Panc1 (cell line): ENCODE data around the gene RDH13. TPM values are rescaled to one million over a fixed set of nuclear protein-coding genes. Genes with fewer than 3 reads are reported as not detected.

Experiments
- ATAC-seq: fragments of 200-7000 bp; cut with Tn5 transposase; 2 replicates; pipeline ENCODE4 v1.9.1; 2020; ENCODE audit warnings: mild to moderate bottlenecking, moderate library complexity
- BruUV-seq: library from RNA; stranded (reverse); fragments of 400-500 nt; replicated peaks from 2 replicates; lab custom pipeline; 2021; lab: Mats Ljungman, UMichigan
- CTCF ChIA-PET: fragments of 300-600 bp; sonication (Branson Sonifier 250); formaldehyde crosslinking; loops from one replicate; lab custom pipeline; 2022; ENCODE audit warnings: antibody characterized with exemption; lab: Charles Lee
- POLR2A ChIA-PET: fragments of 300-600 bp; sonication (Branson Sonifier 250); formaldehyde crosslinking; loops from one replicate; lab custom pipeline; 2022; ENCODE audit warnings: antibody characterized with exemption; lab: Charles Lee
- DNase-seq: peaks from one replicate; pipeline ENCODE4 v3.0.0-alpha.2; 2010; ENCODE audit warnings: low read depth, low spot score
- H3K27ac ChIP-seq: 2 replicates; pipeline ENCODE4 v1.5.1; 2011; ENCODE audit warnings: mild to moderate bottlenecking, low read length, inconsistent platforms
- H3K27me3 ChIP-seq: fragments of 200-500 bp; sonication (Bioruptor generic); 2 replicates; pipeline ENCODE4 v1.6.0; 2014; ENCODE audit warnings: low read length, inconsistent platforms; ENCODE audit not compliant: control insufficient read depth, insufficient read depth
- H3K36me3 ChIP-seq: fragments of 200-500 bp; sonication (Bioruptor generic); 2 replicates; pipeline ENCODE4 v1.5.1; 2014; ENCODE audit warnings: inconsistent platforms, mild to moderate bottlenecking, low read length, moderate library complexity; ENCODE audit not compliant: control insufficient read depth, insufficient read depth
- H3K4me1 ChIP-seq: 2 replicates; pipeline ENCODE4 v1.5.1; 2011; ENCODE audit warnings: inconsistent platforms, mild to moderate bottlenecking, low read length, moderate library complexity; ENCODE audit not compliant: control insufficient read depth, insufficient read depth
- H3K4me3 ChIP-seq, 2 experiments: 2 replicates each; pipeline ENCODE4 v1.5.1; 2011 to 2012; ENCODE audit warnings: low read depth in 2 of 2, low read length in 2 of 2, mild to moderate bottlenecking in 2 of 2, inconsistent platforms in 1 of 2, moderate library complexity in 1 of 2
- H3K9me3 ChIP-seq: fragments of 200-500 bp; sonication (Bioruptor generic); 2 replicates; pipeline ENCODE4 v1.5.1; 2014; ENCODE audit warnings: low read depth, mild to moderate bottlenecking, inconsistent platforms, low read length, moderate library complexity; ENCODE audit not compliant: control insufficient read depth, insufficient read depth
- POLR2AphosphoS5 ChIP-seq: IDR thresholded peaks from 2 replicates; pipeline ENCODE4 v1.6.1; 2012; ENCODE audit warnings: mild to moderate bottlenecking, low read depth, low read length, moderate library complexity
- SIN3A ChIP-seq: IDR thresholded peaks from 2 replicates; pipeline ENCODE4 v1.6.1; 2012; ENCODE audit warnings: low read depth, mild to moderate bottlenecking, low read length, moderate library complexity, borderline replicate concordance; ENCODE audit not compliant: insufficient read depth
- TCF7L2 ChIP-seq: IDR thresholded peaks from 2 replicates; pipeline ENCODE4 v1.6.1; 2011; ENCODE audit warnings: mild to moderate bottlenecking, low read depth, low read length, inconsistent platforms
- in situ Hi-C: cut with HindIII; loops from 2 replicates; pipeline ENCODE4 v1.10.0; 2016; ENCODE audit warnings: low sequenced_read_pairs, low pct_unique_long_range_greater_than_20kb
- intact Hi-C: fragments of 100-400 bp; cut with micrococcal nuclease; formaldehyde crosslinking; loops from one replicate; pipeline ENCODE4 v1.10.0; 2022; ENCODE audit not compliant: unreplicated experiment
- total RNA-seq: library from RNA; stranded (reverse); gene quantifications from one replicate; pipeline ENCODE4 v1.2.1, GENCODE V29; 2021; ENCODE audit not compliant: unreplicated experiment
- TF ChIP-seq, protein P1 (sequence below), 2 experiments: IDR thresholded peaks; 2 replicates each; pipeline ENCODE4 v1.6.1; 2011 to 2012; ENCODE audit warnings: low read depth in 2 of 2, control low read depth in 1 of 2, low read length in 1 of 2, mild to moderate bottlenecking in 1 of 2, moderate library complexity in 1 of 2; ENCODE audit not compliant: insufficient read depth in 1 of 2
- TF ChIP-seq, protein P2 (sequence below): fragments of 450-650 bp; IDR thresholded peaks from 2 replicates; pipeline ENCODE4 v1.5.1; 2017; ENCODE audit warnings: mild to moderate bottlenecking

The RDH13 gene
- total RNA-seq, 1 experiment from 2014 or later: 37.8 TPM

DNA sequence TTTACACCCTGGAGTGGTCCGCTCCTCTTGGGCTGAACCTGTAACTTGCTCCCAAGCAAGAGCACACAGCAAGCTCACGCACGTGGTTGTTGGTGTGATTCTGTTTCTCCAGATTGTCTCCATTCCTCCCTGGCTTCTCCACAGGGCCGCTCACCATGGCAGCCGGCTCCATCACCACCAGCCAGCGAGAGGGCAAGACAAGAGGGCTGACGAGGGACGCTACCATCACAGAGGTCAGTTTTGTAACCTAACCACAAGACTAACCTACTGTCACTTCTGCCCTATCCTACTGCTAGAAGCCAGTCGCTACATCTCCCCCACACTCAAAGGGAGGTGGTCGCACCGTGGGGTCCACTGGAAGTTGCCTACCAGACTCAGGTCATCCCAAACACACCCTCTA, 20.3 kb downstream of the RDH13 start:
- intact Hi-C loops: no loop called here
- no peak for ATAC-seq

GRCh38 chr19:55042344-55042678, 20.6 kb downstream of the RDH13 start:
- Histone ChIP-seq H3K27me3 (no peaks in the 10 kb centered on the region), H3K4me1 (no peaks in the 10 kb centered on the region), H3K9me3 (no peaks in the 10 kb centered on the region), H3K27ac (no peak overlapping the region), H3K4me3 (no peak overlapping the region), H3K36me3 (no peaks in the 10 kb centered on the region; the same call in 1 of the 2 replicates)
- DNase-seq (no peak), ATAC-seq (no peak)
- in situ Hi-C loops (no loop called here), intact Hi-C loops (no loop called here)
- TF ChIP-seq, protein P1, sequence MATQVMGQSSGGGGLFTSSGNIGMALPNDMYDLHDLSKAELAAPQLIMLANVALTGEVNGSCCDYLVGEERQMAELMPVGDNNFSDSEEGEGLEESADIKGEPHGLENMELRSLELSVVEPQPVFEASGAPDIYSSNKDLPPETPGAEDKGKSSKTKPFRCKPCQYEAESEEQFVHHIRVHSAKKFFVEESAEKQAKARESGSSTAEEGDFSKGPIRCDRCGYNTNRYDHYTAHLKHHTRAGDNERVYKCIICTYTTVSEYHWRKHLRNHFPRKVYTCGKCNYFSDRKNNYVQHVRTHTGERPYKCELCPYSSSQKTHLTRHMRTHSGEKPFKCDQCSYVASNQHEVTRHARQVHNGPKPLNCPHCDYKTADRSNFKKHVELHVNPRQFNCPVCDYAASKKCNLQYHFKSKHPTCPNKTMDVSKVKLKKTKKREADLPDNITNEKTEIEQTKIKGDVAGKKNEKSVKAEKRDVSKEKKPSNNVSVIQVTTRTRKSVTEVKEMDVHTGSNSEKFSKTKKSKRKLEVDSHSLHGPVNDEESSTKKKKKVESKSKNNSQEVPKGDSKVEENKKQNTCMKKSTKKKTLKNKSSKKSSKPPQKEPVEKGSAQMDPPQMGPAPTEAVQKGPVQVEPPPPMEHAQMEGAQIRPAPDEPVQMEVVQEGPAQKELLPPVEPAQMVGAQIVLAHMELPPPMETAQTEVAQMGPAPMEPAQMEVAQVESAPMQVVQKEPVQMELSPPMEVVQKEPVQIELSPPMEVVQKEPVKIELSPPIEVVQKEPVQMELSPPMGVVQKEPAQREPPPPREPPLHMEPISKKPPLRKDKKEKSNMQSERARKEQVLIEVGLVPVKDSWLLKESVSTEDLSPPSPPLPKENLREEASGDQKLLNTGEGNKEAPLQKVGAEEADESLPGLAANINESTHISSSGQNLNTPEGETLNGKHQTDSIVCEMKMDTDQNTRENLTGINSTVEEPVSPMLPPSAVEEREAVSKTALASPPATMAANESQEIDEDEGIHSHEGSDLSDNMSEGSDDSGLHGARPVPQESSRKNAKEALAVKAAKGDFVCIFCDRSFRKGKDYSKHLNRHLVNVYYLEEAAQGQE (IDR thresholded peaks at IDR 0.05; ENCODE audit: insufficient read depth in 1 of 2, low read depth in 2 of 2, low read length in 1 of 2): no peak
- no peak for TF ChIP-seq POLR2AphosphoS5
- no peak for TF ChIP-seq SIN3A
- no peak for TF ChIP-seq TCF7L2
- TF ChIP-seq, protein P2, sequence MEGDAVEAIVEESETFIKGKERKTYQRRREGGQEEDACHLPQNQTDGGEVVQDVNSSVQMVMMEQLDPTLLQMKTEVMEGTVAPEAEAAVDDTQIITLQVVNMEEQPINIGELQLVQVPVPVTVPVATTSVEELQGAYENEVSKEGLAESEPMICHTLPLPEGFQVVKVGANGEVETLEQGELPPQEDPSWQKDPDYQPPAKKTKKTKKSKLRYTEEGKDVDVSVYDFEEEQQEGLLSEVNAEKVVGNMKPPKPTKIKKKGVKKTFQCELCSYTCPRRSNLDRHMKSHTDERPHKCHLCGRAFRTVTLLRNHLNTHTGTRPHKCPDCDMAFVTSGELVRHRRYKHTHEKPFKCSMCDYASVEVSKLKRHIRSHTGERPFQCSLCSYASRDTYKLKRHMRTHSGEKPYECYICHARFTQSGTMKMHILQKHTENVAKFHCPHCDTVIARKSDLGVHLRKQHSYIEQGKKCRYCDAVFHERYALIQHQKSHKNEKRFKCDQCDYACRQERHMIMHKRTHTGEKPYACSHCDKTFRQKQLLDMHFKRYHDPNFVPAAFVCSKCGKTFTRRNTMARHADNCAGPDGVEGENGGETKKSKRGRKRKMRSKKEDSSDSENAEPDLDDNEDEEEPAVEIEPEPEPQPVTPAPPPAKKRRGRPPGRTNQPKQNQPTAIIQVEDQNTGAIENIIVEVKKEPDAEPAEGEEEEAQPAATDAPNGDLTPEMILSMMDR: no peak
- ChIA-PET POLR2A (no interaction called here), CTCF (interaction anchor here (0.6 kb wide), 1 partner anchor 15 kb away, joined by 4 read pairs; no protein-coding TSS in a partner anchor)
- BruUV-seq: no TSS peak

More for the DNA sequence above, 20.3 kb downstream of the RDH13 start:
- ChIA-PET CTCF (interaction anchor here (0.6 to 1.2 kb wide), 2 partner anchors 15 to 561 kb away, joined by 3 to 4 read pairs; no protein-coding TSS in a partner anchor), POLR2A (interaction anchor here (0.5 kb wide), 1 partner anchor 23 kb away, joined by 7 read pairs; no protein-coding TSS in a partner anchor)
- Histone ChIP-seq H3K9me3 (no peaks in the 10 kb centered on the region), H3K27ac (no peak overlapping the region), H3K4me3 (no peak overlapping the region), H3K36me3 (no peaks in the 10 kb centered on the region; the same call in 1 of the 2 replicates), H3K4me1 (no peaks in the 10 kb centered on the region), H3K27me3 (no peaks in the 10 kb centered on the region)
- in situ Hi-C loops: no loop called here
- BruUV-seq: no TSS peak
- DNase-seq: no peak
- no peak for TF ChIP-seq POLR2AphosphoS5
- no peak for TF ChIP-seq TCF7L2
- TF ChIP-seq, protein P1 (IDR thresholded peaks at IDR 0.05; ENCODE audit: insufficient read depth in 1 of 2, low read depth in 2 of 2, low read length in 1 of 2): no peak
- no peak for TF ChIP-seq SIN3A
- TF ChIP-seq, protein P2: no peak
